ENCODE data around the gene NAP1L4. TPM values are rescaled to one million over a fixed set of nuclear protein-coding genes. Genes with fewer than 3 reads are reported as not detected.

Gene NAP1L4
- total and polyA plus RNA-seq, 2 donors (not counting 1 experiment from before 2014, with no cell fraction given): 62.1 to 133 TPM

GRCh38 chr11:2912498-2912897, 79.6 kb downstream of the NAP1L4 start:
- Histone ChIP-seq H3K4me2 (replicated peaks; ENCODE audit: low read depth, low read length, poor library complexity, severe bottlenecking) (no peak overlapping the region), H2AFZ (ENCODE audit: insufficient read depth, low read depth, low read length, poor library complexity, severe bottlenecking) (no peak overlapping the region), H3K27ac (ENCODE audit: low read length in 2 of 2) (no peak overlapping the region), H3K36me3 (replicated peaks in 1 of 2; ENCODE audit: control extremely low read depth in 1 of 2, control insufficient read depth in 1 of 2, extremely low read depth in 1 of 2, insufficient read depth in 2 of 2, low read length in 1 of 2) (no peaks in the 10 kb centered on the region), H3K27me3 (replicated peaks in 1 of 4; ENCODE audit: control extremely low read depth in 1 of 4, control insufficient read depth in 3 of 4, insufficient read depth in 4 of 4, low read length in 3 of 4) (no peaks in the 10 kb centered on the region), H3K4me3 (ENCODE audit: control extremely low read depth in 1 of 5, extremely low read depth in 1 of 5, insufficient read depth in 1 of 5, low read depth in 2 of 5, low read length in 4 of 5) (no peak overlapping the region), H3K9me3 (ENCODE audit: control extremely low read depth in 1 of 3, control insufficient read depth in 2 of 3, insufficient read depth in 1 of 3, low read length in 2 of 3) (no peaks in the 10 kb centered on the region), H3K79me2 (ENCODE audit: control insufficient read depth, insufficient read depth, low read length) (no peaks in the 10 kb centered on the region), H3K9ac (ENCODE audit: low read length) (no peak overlapping the region), H3K4me1 (ENCODE audit: control insufficient read depth in 2 of 2, insufficient read depth in 2 of 2, low read length in 2 of 2) (peaks cover 12 to 18% of the 10 kb centered on the region in 2 donors), H4K20me1 (ENCODE audit: control insufficient read depth, insufficient read depth, low read length, poor library complexity, severe bottlenecking) (no peaks in the 10 kb centered on the region)
- Mint-ChIP-seq H3K4me1 (peaks cover 15% of the 10 kb centered on the region), H3K4me3 (no peak overlapping the region), H3K9me3 (ENCODE audit: insufficient read depth) (no peaks in the 10 kb centered on the region), H3K27me3 (no peaks in the 10 kb centered on the region), H3K27ac (no peak overlapping the region)
- ChIA-PET POLR2A (no interaction called here), CTCF (interaction anchor here (1.4 kb wide), 1 partner anchor 24 kb away, joined by 3 read pairs; no protein-coding TSS in a partner anchor)
- ATAC-seq (ENCODE audit: low read depth): no peak
- intact Hi-C loops (cut with micrococcal nuclease): no loop called here
- 77% methylated on average over 5 of the region's 5 CpGs for WGBS (ENCODE audit: insufficient coverage)
- no peak for DNase-seq
- TF ChIP-seq EZH2 (IDR thresholded peaks at IDR 0.05; ENCODE audit: borderline replicate concordance, insufficient read depth, low read depth, low read length, poor library complexity, severe bottlenecking): no peak
- TF ChIP-seq, protein P1, sequence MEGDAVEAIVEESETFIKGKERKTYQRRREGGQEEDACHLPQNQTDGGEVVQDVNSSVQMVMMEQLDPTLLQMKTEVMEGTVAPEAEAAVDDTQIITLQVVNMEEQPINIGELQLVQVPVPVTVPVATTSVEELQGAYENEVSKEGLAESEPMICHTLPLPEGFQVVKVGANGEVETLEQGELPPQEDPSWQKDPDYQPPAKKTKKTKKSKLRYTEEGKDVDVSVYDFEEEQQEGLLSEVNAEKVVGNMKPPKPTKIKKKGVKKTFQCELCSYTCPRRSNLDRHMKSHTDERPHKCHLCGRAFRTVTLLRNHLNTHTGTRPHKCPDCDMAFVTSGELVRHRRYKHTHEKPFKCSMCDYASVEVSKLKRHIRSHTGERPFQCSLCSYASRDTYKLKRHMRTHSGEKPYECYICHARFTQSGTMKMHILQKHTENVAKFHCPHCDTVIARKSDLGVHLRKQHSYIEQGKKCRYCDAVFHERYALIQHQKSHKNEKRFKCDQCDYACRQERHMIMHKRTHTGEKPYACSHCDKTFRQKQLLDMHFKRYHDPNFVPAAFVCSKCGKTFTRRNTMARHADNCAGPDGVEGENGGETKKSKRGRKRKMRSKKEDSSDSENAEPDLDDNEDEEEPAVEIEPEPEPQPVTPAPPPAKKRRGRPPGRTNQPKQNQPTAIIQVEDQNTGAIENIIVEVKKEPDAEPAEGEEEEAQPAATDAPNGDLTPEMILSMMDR (IDR thresholded peaks at IDR 0.05): no peak

DNA sequence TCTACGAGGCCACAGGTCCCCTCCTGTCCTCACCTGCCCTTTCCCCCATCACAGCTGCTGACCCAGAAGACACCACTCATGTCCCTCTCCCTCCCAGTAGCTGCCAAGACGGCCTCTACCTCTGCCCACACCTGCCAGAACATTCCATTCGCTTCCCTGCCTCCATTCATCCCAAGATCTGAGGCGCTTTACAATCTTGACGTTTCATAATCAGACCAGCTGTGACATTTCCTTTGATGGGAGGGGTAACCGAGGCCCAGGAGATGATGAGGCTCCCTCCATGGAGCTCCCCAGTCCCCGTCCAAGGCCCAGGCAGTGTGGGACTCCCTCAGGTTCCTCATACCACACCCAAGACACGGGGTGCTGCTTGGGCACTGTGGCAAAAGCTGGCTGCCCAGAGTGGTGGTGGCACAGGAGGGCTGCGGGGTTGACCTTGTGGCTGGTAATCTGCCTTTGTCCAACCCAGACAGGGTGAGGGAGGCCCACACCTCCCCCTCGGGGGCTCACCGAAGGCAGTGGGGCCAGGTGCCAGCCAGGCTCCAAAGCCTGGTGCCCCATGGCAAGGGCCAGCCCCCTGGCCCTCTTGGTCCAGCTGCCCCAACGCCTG, 80.2 kb downstream of the NAP1L4 start:
- H2AFZ ChIP-seq (ENCODE audit: insufficient read depth, low read depth, low read length, poor library complexity, severe bottlenecking): no peak overlapping the region
- intact Hi-C loops (cut with micrococcal nuclease): no loop called here
- POLR2A ChIA-PET: no interaction called here
- Mint-ChIP-seq H3K27ac (no peak overlapping the region), H3K27me3 (no peaks in the 10 kb centered on the region), H3K9me3 (ENCODE audit: insufficient read depth) (no peaks in the 10 kb centered on the region), H3K4me3 (no peak overlapping the region), H3K4me1 (peaks cover 15% of the 10 kb centered on the region)
- DNase-seq (no peak), ATAC-seq (ENCODE audit: low read depth) (no peak)
- no peaks in the 10 kb centered on the region for H3K27me3 ChIP-seq (replicated peaks in 1 of 4; ENCODE audit: control extremely low read depth in 1 of 4, control insufficient read depth in 3 of 4, insufficient read depth in 4 of 4, low read length in 3 of 4)
- TF ChIP-seq EZH2 (IDR thresholded peaks at IDR 0.05; ENCODE audit: borderline replicate concordance, insufficient read depth, low read depth, low read length, poor library complexity, severe bottlenecking): no peak
- TF ChIP-seq, protein P1 (IDR thresholded peaks at IDR 0.05): no peak
- H3K27ac ChIP-seq (ENCODE audit: low read length in 2 of 2): no peak overlapping the region
- no peaks in the 10 kb centered on the region for H3K79me2 ChIP-seq (ENCODE audit: control insufficient read depth, insufficient read depth, low read length)
- WGBS (ENCODE audit: insufficient coverage): 91% methylated on average over 11 of the region's 12 CpGs
- H3K4me3 ChIP-seq (ENCODE audit: control extremely low read depth in 1 of 5, extremely low read depth in 1 of 5, insufficient read depth in 1 of 5, low read depth in 2 of 5, low read length in 4 of 5): no peak overlapping the region
- no peaks in the 10 kb centered on the region for H3K36me3 ChIP-seq (replicated peaks in 1 of 2; ENCODE audit: control extremely low read depth in 1 of 2, control insufficient read depth in 1 of 2, extremely low read depth in 1 of 2, insufficient read depth in 2 of 2, low read length in 1 of 2)
- peaks cover 0 to 5% (median 0%) of the 10 kb centered on the region in 3 donors for H3K9me3 ChIP-seq (ENCODE audit: control extremely low read depth in 1 of 3, control insufficient read depth in 2 of 3, insufficient read depth in 1 of 3, low read length in 2 of 3)
- no peak overlapping the region for H3K4me2 ChIP-seq (replicated peaks; ENCODE audit: low read depth, low read length, poor library complexity, severe bottlenecking)
- H3K9ac ChIP-seq (ENCODE audit: low read length): no peak overlapping the region
- peaks cover 12 to 18% of the 10 kb centered on the region in 2 donors for H3K4me1 ChIP-seq (ENCODE audit: control insufficient read depth in 2 of 2, insufficient read depth in 2 of 2, low read length in 2 of 2)
- no peaks in the 10 kb centered on the region for H4K20me1 ChIP-seq (ENCODE audit: control insufficient read depth, insufficient read depth, low read length, poor library complexity, severe bottlenecking)
- CTCF ChIA-PET: interaction anchor here (1.1 to 1.4 kb wide), 2 partner anchors 24 to 380 kb away, joined by 3 to 6 read pairs; no protein-coding TSS in a partner anchor

Measured in B cell (primary cell).